Suprapubic skin (tissue), 4 donors: ENCODE measurements around the gene NME3. TPM values are rescaled to one million over a fixed set of nuclear protein-coding genes. Genes with fewer than 3 reads are reported as not detected.
"Not testable (repeated sequence)": the region's sequence is repeated elsewhere in the genome, so short reads cannot be mapped to it uniquely, and the experiment has no call there.

Experiments used
- DNase-seq, 2 donors: peaks; one replicate each; pipeline ENCODE4 v3.0.0-alpha.2; 2019; ENCODE audit warnings: low spot score in 2 of 2
- H3K27ac ChIP-seq: fragments of 200-600 bp; sonication (generic); one replicate; pipeline ENCODE4 v1.5.1; 2019
- H3K27me3 ChIP-seq: fragments of 200-600 bp; sonication (generic); one replicate; pipeline ENCODE4 v1.5.1; 2019
- H3K36me3 ChIP-seq: fragments of 200-600 bp; sonication (generic); one replicate; pipeline ENCODE4 v1.5.1; 2019
- H3K4me1 ChIP-seq: fragments of 200-600 bp; sonication (generic); one replicate; pipeline ENCODE4 v1.5.1; 2019
- H3K4me3 ChIP-seq: fragments of 200-600 bp; sonication (generic); one replicate; pipeline ENCODE4 v1.5.1; 2019; ENCODE audit warnings: mild to moderate bottlenecking
- H3K9me3 ChIP-seq: fragments of 200-600 bp; sonication (generic); one replicate; pipeline ENCODE4 v1.5.1; 2019
- CTCF ChIP-seq, 2 donors: fragments of 200-600 bp in 1 of 2; fragments of 450-650 bp in 1 of 2; sonication (generic) in 1 of 2; IDR thresholded peaks; one replicate each; pipeline ENCODE4 v1.5.1; 2016 to 2019; ENCODE audit warnings: antibody characterized with exemption in 2 of 2, mild to moderate bottlenecking in 1 of 2, moderate library complexity in 1 of 2
- EP300 ChIP-seq: sonication (generic); formaldehyde crosslinking; IDR thresholded peaks from one replicate; pipeline ENCODE4 v1.6.1; 2017; ENCODE audit warnings: antibody characterized with exemption
- POLR2A ChIP-seq, 2 donors: fragments of 450-650 bp; IDR thresholded peaks; one replicate each; pipeline ENCODE4 v1.6.1; 2017; ENCODE audit warnings: antibody characterized with exemption in 2 of 2, mild to moderate bottlenecking in 2 of 2, moderate library complexity in 2 of 2
- POLR2AphosphoS5 ChIP-seq, 3 donors: sonication (generic); formaldehyde crosslinking; IDR thresholded peaks; one replicate each; pipeline ENCODE4 v1.6.1; 2017; ENCODE audit warnings: antibody characterized with exemption in 3 of 3
- WGBS: methylation state at CpG from one replicate; pipeline ENCODE4 v1.1.5; 2018; 5-methylcytosine and 5-hydroxymethylcytosine counted together
- total RNA-seq, 4 donors: library from RNA; depleted of rRNA; stranded (reverse); fragments of >200 nt; gene quantifications; one replicate each; pipeline ENCODE4 v1.1.0, GENCODE V29; 2016

Gene NME3
- total RNA-seq, 4 donors from 2014 or later, result 76.9 to 115 (median 103) TPM

GRCh38 chr16:1740781-1741490, 30.4 kb downstream of the NME3 start:
- no peak overlapping the region for H3K27ac ChIP-seq

GRCh38 chr16:1740234-1740633, 31.1 kb downstream of the NME3 start:
- H3K27ac ChIP-seq, result no peak overlapping the region
- 95% methylated on average over 33 of the region's 33 CpGs for WGBS
- H3K4me1 ChIP-seq, result no peaks in the 10 kb centered on the region
- H3K36me3 ChIP-seq, result peaks cover 41% of the 10 kb centered on the region
- TF ChIP-seq POLR2AphosphoS5 (IDR thresholded peaks at IDR 0.05) (no peak), EP300 (no peak), POLR2A (IDR thresholded peaks at IDR 0.05) (no peak), CTCF (IDR thresholded peaks at IDR 0.05) (no peak)
- no peak overlapping the region for H3K4me3 ChIP-seq
- DNase-seq, result no peak
- no peaks in the 10 kb centered on the region for H3K9me3 ChIP-seq
- no peaks in the 10 kb centered on the region for H3K27me3 ChIP-seq

More at GRCh38 chr16:1740781-1741490, 30.4 kb downstream of the NME3 start:
- H3K27me3 ChIP-seq, result no peaks in the 10 kb centered on the region
- no peak overlapping the region for H3K4me3 ChIP-seq
- no peak for TF ChIP-seq POLR2AphosphoS5 (IDR thresholded peaks at IDR 0.05)
- TF ChIP-seq EP300, result no peak
- no peak for TF ChIP-seq POLR2A (IDR thresholded peaks at IDR 0.05)
- no peak for TF ChIP-seq CTCF (IDR thresholded peaks at IDR 0.05)
- H3K4me1 ChIP-seq, result no peaks in the 10 kb centered on the region
- 90% methylated on average over 17 of the region's 30 CpGs for WGBS
- DNase-seq, result no peak
- H3K36me3 ChIP-seq, result peaks cover 48% of the 10 kb centered on the region
- H3K9me3 ChIP-seq, result no peaks in the 10 kb centered on the region

- Histone ChIP-seq H3K4me1 (peaks cover 14% of the 10 kb centered on the region), H3K27ac (no peak overlapping the region), H3K27me3 (no peaks in the 10 kb centered on the region), H3K36me3 (peaks cover 32% of the 10 kb centered on the region), H3K9me3 (no peaks in the 10 kb centered on the region), H3K4me3 (no peak overlapping the region)
- TF ChIP-seq EP300 (no peak), POLR2AphosphoS5 (IDR thresholded peaks at IDR 0.05) (no peak)
- DNase-seq, result no peak
- WGBS, result 96% methylated on average over 17 of the region's 22 CpGs
Measured at GRCh38 chr16:1734816-1735215, 36.5 kb downstream of the NME3 start.

GRCh38 chr16:1734123-1734522, 37.2 kb downstream of the NME3 start:
- 82% methylated on average over 16 of the region's 22 CpGs for WGBS
- Histone ChIP-seq H3K36me3 (peaks cover 38% of the 10 kb centered on the region), H3K4me3 (no peak overlapping the region), H3K27ac (no peak overlapping the region), H3K4me1 (peaks cover 14% of the 10 kb centered on the region), H3K27me3 (no peaks in the 10 kb centered on the region), H3K9me3 (no peaks in the 10 kb centered on the region)
- DNase-seq, result no peak
- TF ChIP-seq CTCF (IDR thresholded peaks at IDR 0.05) (no peak), EP300 (no peak), POLR2A (IDR thresholded peaks at IDR 0.05) (no peak), POLR2AphosphoS5 (IDR thresholded peaks at IDR 0.05) (no peak)

GRCh38 chr16:1732551-1732987, 38.8 kb downstream of the NME3 start:
- Histone ChIP-seq H3K36me3 (peaks cover 53% of the 10 kb centered on the region), H3K4me1 (peaks cover 14% of the 10 kb centered on the region)
- not testable (repeated sequence) for H3K9me3 ChIP-seq, H3K27ac ChIP-seq, DNase-seq, H3K27me3 ChIP-seq, H3K4me3 ChIP-seq
- 69% methylated on average over 14 of the region's 21 CpGs for WGBS

- Histone ChIP-seq H3K27ac (no peak overlapping the region), H3K27me3 (no peaks in the 10 kb centered on the region), H3K36me3 (peaks cover 55% of the 10 kb centered on the region), H3K4me3 (no peak overlapping the region), H3K4me1 (peaks cover 14% of the 10 kb centered on the region), H3K9me3 (no peaks in the 10 kb centered on the region)
- TF ChIP-seq POLR2AphosphoS5 (IDR thresholded peaks at IDR 0.05), result no peak
- no peak for TF ChIP-seq CTCF (IDR thresholded peaks at IDR 0.05)
- no peak for TF ChIP-seq EP300
- WGBS, result 78% methylated on average over 7 of the region's 14 CpGs
- no peak for DNase-seq
Measured at GRCh38 chr16:1732071-1732470, 39.3 kb downstream of the NME3 start.
